ENCODE results near the gene ALDH3A1. TPM values are rescaled to one million over a fixed set of nuclear protein-coding genes. Genes with fewer than 3 reads are reported as not detected.

ALDH3A1 gene
- total RNA-seq, 2 donors from 2014 or later: 0.42 to 0.44 TPM

DNA sequence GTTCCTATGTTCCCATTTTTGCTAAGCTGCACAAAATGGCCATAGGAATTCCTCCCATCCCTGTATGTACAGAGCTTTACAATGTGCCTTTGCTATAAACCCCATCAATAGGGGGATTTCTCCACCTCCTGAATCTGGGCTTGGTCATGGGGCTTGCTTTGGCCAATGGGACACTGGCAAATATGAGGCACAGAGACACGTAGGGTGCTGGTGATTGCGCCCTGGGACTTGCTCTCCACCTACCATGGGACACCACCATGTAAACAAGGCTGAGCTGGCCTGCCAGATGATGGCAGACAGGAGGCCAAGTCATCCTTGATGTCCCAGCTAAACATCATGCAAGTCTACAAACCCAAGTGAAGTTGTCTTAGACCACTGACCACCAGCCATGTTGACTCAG, 15.3 kb upstream of the ALDH3A1 start:
- DNase-seq: no peak

DNA sequence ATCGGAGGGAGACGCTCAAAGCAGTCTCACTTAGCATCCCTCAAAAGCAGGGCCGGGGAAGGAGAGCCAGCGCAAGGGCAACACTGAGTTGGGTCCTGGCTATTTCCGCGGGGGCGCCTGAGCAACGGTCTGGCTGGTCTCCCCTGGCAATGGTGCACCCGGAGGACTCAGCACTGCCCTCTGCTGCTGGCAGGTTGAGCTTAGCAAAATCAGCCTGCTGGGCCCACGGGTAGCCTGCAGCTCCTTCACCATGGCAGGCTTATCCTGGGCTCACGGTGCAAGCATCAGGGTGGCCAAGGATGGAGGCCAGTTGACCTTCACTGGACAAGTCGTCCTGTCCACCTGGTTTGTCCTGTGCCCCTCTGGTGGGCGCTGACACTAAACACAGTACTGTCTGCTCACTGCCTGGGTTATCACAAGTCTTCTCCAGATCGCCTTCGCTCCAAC, 14.4 kb upstream of the ALDH3A1 start:
- Histone ChIP-seq H3K9me3 (ENCODE audit: control insufficient read depth, low read length) (no peaks in the 10 kb centered on the region), H3K9ac (ENCODE audit: extremely low read depth, low read length, poor library complexity, severe bottlenecking) (no peak overlapping the region), H3K27ac (ENCODE audit: low read depth, low read length) (no peak overlapping the region), H3K36me3 (ENCODE audit: control insufficient read depth, insufficient read depth, low read length) (no peaks in the 10 kb centered on the region), H3K27me3 (ENCODE audit: control insufficient read depth, insufficient read depth, low read length, poor library complexity, severe bottlenecking) (no peaks in the 10 kb centered on the region), H3K4me1 (ENCODE audit: control insufficient read depth, insufficient read depth, low read length) (no peaks in the 10 kb centered on the region), H3K4me3 (ENCODE audit: low read length) (no peak overlapping the region)
- DNase-seq: peak; percentile 99
- Mint-ChIP-seq H3K36me3 (ENCODE audit: low read depth) (no peaks in the 10 kb centered on the region), H3K9me3 (no peaks in the 10 kb centered on the region), H3K4me1 (no peaks in the 10 kb centered on the region), H3K27me3 (ENCODE audit: insufficient read depth) (peaks cover 3% of the 10 kb centered on the region), H3K27ac (no peak overlapping the region), H3K4me3 (no peak overlapping the region)
- 31 to 39% methylated on average over 11 to 15 of the region's 15 CpGs for WGBS, 2 experiments (ENCODE audit: insufficient coverage in 1 of 2, insufficient read length in 1 of 2)
- TF ChIP-seq, protein P1, sequence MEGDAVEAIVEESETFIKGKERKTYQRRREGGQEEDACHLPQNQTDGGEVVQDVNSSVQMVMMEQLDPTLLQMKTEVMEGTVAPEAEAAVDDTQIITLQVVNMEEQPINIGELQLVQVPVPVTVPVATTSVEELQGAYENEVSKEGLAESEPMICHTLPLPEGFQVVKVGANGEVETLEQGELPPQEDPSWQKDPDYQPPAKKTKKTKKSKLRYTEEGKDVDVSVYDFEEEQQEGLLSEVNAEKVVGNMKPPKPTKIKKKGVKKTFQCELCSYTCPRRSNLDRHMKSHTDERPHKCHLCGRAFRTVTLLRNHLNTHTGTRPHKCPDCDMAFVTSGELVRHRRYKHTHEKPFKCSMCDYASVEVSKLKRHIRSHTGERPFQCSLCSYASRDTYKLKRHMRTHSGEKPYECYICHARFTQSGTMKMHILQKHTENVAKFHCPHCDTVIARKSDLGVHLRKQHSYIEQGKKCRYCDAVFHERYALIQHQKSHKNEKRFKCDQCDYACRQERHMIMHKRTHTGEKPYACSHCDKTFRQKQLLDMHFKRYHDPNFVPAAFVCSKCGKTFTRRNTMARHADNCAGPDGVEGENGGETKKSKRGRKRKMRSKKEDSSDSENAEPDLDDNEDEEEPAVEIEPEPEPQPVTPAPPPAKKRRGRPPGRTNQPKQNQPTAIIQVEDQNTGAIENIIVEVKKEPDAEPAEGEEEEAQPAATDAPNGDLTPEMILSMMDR (conservative IDR thresholded peaks at IDR 0.05): peak; percentile 90

More for the DNA sequence above, 15.3 kb upstream of the ALDH3A1 start:
- Histone ChIP-seq H3K36me3 (ENCODE audit: control insufficient read depth, insufficient read depth, low read length) (no peaks in the 10 kb centered on the region), H3K27ac (ENCODE audit: low read depth, low read length) (no peak overlapping the region), H3K4me1 (ENCODE audit: control insufficient read depth, insufficient read depth, low read length) (no peaks in the 10 kb centered on the region), H3K4me3 (ENCODE audit: low read length) (no peak overlapping the region), H3K27me3 (ENCODE audit: control insufficient read depth, insufficient read depth, low read length, poor library complexity, severe bottlenecking) (no peaks in the 10 kb centered on the region), H3K9ac (ENCODE audit: extremely low read depth, low read length, poor library complexity, severe bottlenecking) (no peak overlapping the region), H3K9me3 (ENCODE audit: control insufficient read depth, low read length) (no peaks in the 10 kb centered on the region)
- 95 to 100% methylated on average over 2 of the region's 2 CpGs for WGBS, 2 experiments (ENCODE audit: insufficient coverage in 1 of 2, insufficient read length in 1 of 2)
- TF ChIP-seq, protein P1 (conservative IDR thresholded peaks at IDR 0.05): no peak
- H3K27ac Mint-ChIP-seq: no peak overlapping the region
- H3K36me3 Mint-ChIP-seq (ENCODE audit: low read depth): no peaks in the 10 kb centered on the region
- no peak overlapping the region for H3K4me3 Mint-ChIP-seq
- no peaks in the 10 kb centered on the region for H3K9me3 Mint-ChIP-seq
- no peaks in the 10 kb centered on the region for H3K4me1 Mint-ChIP-seq
- peaks cover 3% of the 10 kb centered on the region for H3K27me3 Mint-ChIP-seq (ENCODE audit: insufficient read depth)

DNA sequence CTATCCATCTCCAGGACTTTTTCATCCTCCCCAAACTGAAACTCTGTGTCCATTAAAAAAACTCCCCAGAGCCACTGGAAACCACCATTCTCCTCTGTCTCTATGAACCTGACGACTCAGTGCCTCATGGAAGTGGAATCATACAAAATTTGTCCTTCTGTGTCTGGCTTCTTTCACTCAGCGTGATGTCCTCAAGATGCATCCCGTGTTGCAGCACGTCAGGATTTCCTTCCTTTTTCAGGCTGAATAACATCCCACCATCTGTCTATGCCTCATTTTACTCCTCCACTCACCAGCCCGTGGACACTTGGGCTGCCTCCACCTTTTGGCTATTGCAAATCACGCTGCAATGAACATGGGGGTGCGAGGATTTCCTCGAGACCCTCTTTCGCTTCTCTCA, 12.6 kb upstream of the ALDH3A1 start:
- DNase-seq: no peak
- no peak overlapping the region for H3K27ac ChIP-seq (ENCODE audit: low read depth, low read length)
- H3K4me3 ChIP-seq (ENCODE audit: low read length): no peak overlapping the region
- no peaks in the 10 kb centered on the region for H3K36me3 ChIP-seq (ENCODE audit: control insufficient read depth, insufficient read depth, low read length)
- TF ChIP-seq, protein P1 (conservative IDR thresholded peaks at IDR 0.05): no peak
- H3K27me3 ChIP-seq (ENCODE audit: control insufficient read depth, insufficient read depth, low read length, poor library complexity, severe bottlenecking): no peaks in the 10 kb centered on the region
- Mint-ChIP-seq H3K9me3 (no peaks in the 10 kb centered on the region), H3K27me3 (ENCODE audit: insufficient read depth) (peaks cover 3% of the 10 kb centered on the region), H3K27ac (no peak overlapping the region), H3K36me3 (ENCODE audit: low read depth) (no peaks in the 10 kb centered on the region), H3K4me1 (peaks cover 4% of the 10 kb centered on the region), H3K4me3 (no peak overlapping the region)
- WGBS, 2 experiments (ENCODE audit: insufficient coverage in 1 of 2, insufficient read length in 1 of 2): 90% methylated on average over 9 of the region's 9 CpGs
- H3K9ac ChIP-seq (ENCODE audit: extremely low read depth, low read length, poor library complexity, severe bottlenecking): no peak overlapping the region
- H3K9me3 ChIP-seq (ENCODE audit: control insufficient read depth, low read length): no peaks in the 10 kb centered on the region
- H3K4me1 ChIP-seq (ENCODE audit: control insufficient read depth, insufficient read depth, low read length): no peaks in the 10 kb centered on the region
